CD14-positive monocyte (primary cell): ENCODE results near the gene SLC17A6. TPM values are rescaled to one million over a fixed set of nuclear protein-coding genes. Genes with fewer than 3 reads are reported as not detected.
A peak's percentile ranks its signal among the peaks of the same experiment; 100 is the strongest.

Source experiments
- DNase-seq, 3 donors: peaks; one replicate each; pipeline ENCODE4 v3.0.0-alpha.2; 2011 to 2022
- H2AFZ ChIP-seq: 2 replicates; pipeline ENCODE4 v1.6.0; 2012; ENCODE audit warnings: mild to moderate bottlenecking, low read depth, low read length, inconsistent platforms; ENCODE audit not compliant: insufficient read depth, poor library complexity, severe bottlenecking
- H3K27ac ChIP-seq, 2 donors: 1 replicate in 1 of 2; 2 replicates in 1 of 2; pipeline ENCODE4 v1.5.1; 2012 to 2013; ENCODE audit warnings: low read length in 2 of 2, control low read depth in 1 of 2, inconsistent platforms in 1 of 2, low read depth in 1 of 2, mild to moderate bottlenecking in 1 of 2
- H3K27me3 ChIP-seq, 2 donors: one replicate each; pipeline versions ENCODE4 v1.6.0 to v1.6.1; 2011 to 2013; ENCODE audit warnings: low read length in 2 of 2; ENCODE audit not compliant: control insufficient read depth in 2 of 2, insufficient read depth in 2 of 2
- H3K36me3 ChIP-seq, 2 donors: replicated peaks in 1 of 2; 1 replicate in 1 of 2; 2 replicates in 1 of 2; pipeline versions ENCODE4 v1.5.1 to v1.6.1; 2012 to 2013; ENCODE audit warnings: low read length in 2 of 2, control low read depth in 1 of 2, inconsistent platforms in 1 of 2, mild to moderate bottlenecking in 1 of 2; ENCODE audit not compliant: insufficient read depth in 2 of 2, control insufficient read depth in 1 of 2
- H3K4me1 ChIP-seq, 2 donors: 1 replicate in 1 of 2; 2 replicates in 1 of 2; pipeline versions ENCODE4 v1.5.1 to v1.6.1; 2012 to 2013; ENCODE audit warnings: low read length in 2 of 2, control low read depth in 1 of 2, inconsistent platforms in 1 of 2, mild to moderate bottlenecking in 1 of 2, moderate library complexity in 1 of 2; ENCODE audit not compliant: insufficient read depth in 2 of 2, control insufficient read depth in 1 of 2
- H3K4me2 ChIP-seq: replicated peaks from 2 replicates; pipeline ENCODE3; 2012; ENCODE audit warnings: low read length, moderate library complexity, mild to moderate bottlenecking; ENCODE audit not compliant: poor library complexity, severe bottlenecking; ENCODE audit errors: extremely low read depth
- H3K4me3 ChIP-seq, 3 experiments: fragments of 200-600 bp in 1 of 3; sonication (generic) in 1 of 3; replicated peaks in 1 of 3; 1 replicate in 2 of 3; 2 replicates in 1 of 3; pipeline ENCODE4 v1.5.1; 2011 to 2013; ENCODE audit warnings: low read length in 3 of 3, mild to moderate bottlenecking in 3 of 3, control low read depth in 2 of 3, low read depth in 2 of 3, inconsistent platforms in 1 of 3, moderate library complexity in 1 of 3
- H3K79me2 ChIP-seq: 2 replicates; pipeline ENCODE4 v1.6.0; 2012; ENCODE audit warnings: mild to moderate bottlenecking, control low read depth, inconsistent platforms, low read length, moderate library complexity; ENCODE audit not compliant: insufficient read depth
- H3K9ac ChIP-seq: 2 replicates; pipeline ENCODE4 v1.6.0; 2017; ENCODE audit warnings: low read length, mild to moderate bottlenecking; ENCODE audit not compliant: insufficient read depth, poor library complexity, severe bottlenecking
- H3K9me3 ChIP-seq, 2 donors: replicated peaks in 1 of 2; 1 replicate in 1 of 2; 2 replicates in 1 of 2; pipeline versions ENCODE4 v1.5.1 to v1.6.1; 2012 to 2013; ENCODE audit warnings: low read length in 2 of 2, control low read depth in 1 of 2; ENCODE audit not compliant: control insufficient read depth in 1 of 2, insufficient read depth in 1 of 2
- H4K20me1 ChIP-seq: 2 replicates; pipeline ENCODE4 v1.6.0; 2012; ENCODE audit warnings: mild to moderate bottlenecking, low read length, control low read depth, moderate library complexity; ENCODE audit not compliant: insufficient read depth
- H3K27ac Mint-ChIP-seq, 7 donors: one replicate each; pipeline ENCODE4 v1.8.0; 2020; ENCODE audit warnings: mild to moderate bottlenecking in 7 of 7, mixed read lengths in 7 of 7, moderate library complexity in 6 of 7, inconsistent platforms in 2 of 7
- H3K27me3 Mint-ChIP-seq, 3 donors: one replicate each; pipeline ENCODE4 v1.8.0; 2021 to 2022; ENCODE audit warnings: low read depth in 3 of 3, mild to moderate bottlenecking in 3 of 3, mixed read lengths in 3 of 3, moderate library complexity in 3 of 3, inconsistent platforms in 1 of 3
- H3K36me3 Mint-ChIP-seq, 2 donors: one replicate each; pipeline ENCODE4 v1.8.0; 2020; ENCODE audit warnings: mixed read lengths in 2 of 2, inconsistent platforms in 1 of 2, mild to moderate bottlenecking in 1 of 2
- H3K4me1 Mint-ChIP-seq: one replicate; pipeline ENCODE4 v1.8.0; 2020; ENCODE audit warnings: mild to moderate bottlenecking, mixed read lengths
- H3K4me3 Mint-ChIP-seq, 2 donors: one replicate each; pipeline ENCODE4 v1.8.0; 2020; ENCODE audit warnings: mild to moderate bottlenecking in 2 of 2, mixed read lengths in 2 of 2, moderate library complexity in 1 of 2
- H3K9me3 Mint-ChIP-seq, 7 donors: one replicate each; pipeline ENCODE4 v1.8.0; 2020 to 2022; ENCODE audit warnings: mixed read lengths in 7 of 7, mild to moderate bottlenecking in 6 of 7, moderate library complexity in 6 of 7, inconsistent platforms in 2 of 7
- WGBS: methylation state at CpG from one replicate; pipeline ENCODE4 v1.1.5; 2013; ENCODE audit warnings: missing lambda C conversion rate; ENCODE audit not compliant: insufficient coverage; 5-methylcytosine and 5-hydroxymethylcytosine counted together
- intact Hi-C, 2 donors: fragments of 100-400 bp; cut with micrococcal nuclease; formaldehyde crosslinking; loops; one replicate each; pipeline versions ENCODE4 v1.15.0 to v1.15.1; 2023
- polyA plus RNA-seq, 3 donors: library from polyadenylated mRNA; depleted of rRNA in 1 of 3; unstranded in 2 of 3; stranded (reverse) in 1 of 3; fragments of 300-500 nt in 2 of 3; fragments of >200 nt in 1 of 3; fragmentation: Illumina TruSeq in 2 of 3; gene quantifications; 1 replicate in 2 of 3; 2 replicates in 1 of 3; pipeline ENCODE4 v1.2.3, GENCODE V29; 2012 to 2021
- TF ChIP-seq, protein P1 (sequence below): fragments of 200-600 bp; IDR thresholded peaks from one replicate; pipeline ENCODE4 v1.8.0; 2022; ENCODE audit warnings: antibody characterized with exemption, mild to moderate bottlenecking

SLC17A6 gene
- polyA plus RNA-seq, 3 donors = not detected

DNA sequence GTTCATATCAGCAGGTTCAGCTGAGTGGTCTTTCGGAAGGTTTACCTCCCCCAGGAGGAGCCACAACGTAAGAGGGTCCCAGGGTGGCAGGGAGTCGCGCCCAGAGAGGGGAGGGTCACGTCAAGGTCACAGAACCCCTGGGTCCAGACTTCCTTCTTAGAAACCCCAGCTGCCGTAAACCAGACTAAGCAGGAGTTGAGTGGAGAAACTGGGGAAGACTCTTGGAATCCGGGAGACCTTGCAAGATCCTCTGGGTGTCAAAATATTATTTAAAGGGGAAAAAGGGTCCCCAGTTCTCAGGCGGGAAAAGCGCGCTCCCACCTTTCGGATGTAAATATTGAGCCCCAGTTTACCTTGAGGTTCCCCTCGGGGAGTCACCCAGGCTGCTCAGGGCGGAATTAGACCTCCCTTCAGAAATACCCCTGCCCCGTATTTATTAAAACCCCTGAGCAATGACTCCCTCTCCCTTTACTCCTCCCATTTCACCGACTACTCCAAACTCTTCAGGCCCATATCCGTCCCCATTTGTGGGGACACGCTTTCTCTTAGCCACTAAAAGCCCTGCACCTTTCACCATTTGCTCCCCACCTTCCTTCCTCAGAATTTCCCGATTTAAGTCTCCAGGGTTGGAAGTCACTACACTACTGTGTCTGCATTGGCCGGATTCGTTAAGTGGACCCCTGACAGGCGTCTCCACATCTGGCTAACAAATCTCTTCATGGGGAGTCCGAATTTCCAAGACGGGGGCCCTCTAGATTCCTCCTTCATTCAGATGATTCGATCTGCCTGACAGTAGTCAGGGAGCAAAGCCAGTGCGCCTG lies 4.2 kb downstream of the SLC17A6 start:
- no peaks in the 10 kb centered on the region for H4K20me1 ChIP-seq
- no peaks in the 10 kb centered on the region for H3K4me1 Mint-ChIP-seq
- no peak overlapping the region for H3K9ac ChIP-seq
- no peaks in the 10 kb centered on the region for H3K4me1 ChIP-seq
- peak overlapping the region in 1 of 2 donors; percentile 74 for H3K4me3 Mint-ChIP-seq
- H3K27me3 ChIP-seq = peaks cover 70 to 81% of the 10 kb centered on the region in 2 donors
- H3K36me3 ChIP-seq = no peaks in the 10 kb centered on the region
- no peak overlapping the region for H2AFZ ChIP-seq
- intact Hi-C loops = no loop called here
- no peak overlapping the region for H3K27ac Mint-ChIP-seq
- TF ChIP-seq, protein P1, sequence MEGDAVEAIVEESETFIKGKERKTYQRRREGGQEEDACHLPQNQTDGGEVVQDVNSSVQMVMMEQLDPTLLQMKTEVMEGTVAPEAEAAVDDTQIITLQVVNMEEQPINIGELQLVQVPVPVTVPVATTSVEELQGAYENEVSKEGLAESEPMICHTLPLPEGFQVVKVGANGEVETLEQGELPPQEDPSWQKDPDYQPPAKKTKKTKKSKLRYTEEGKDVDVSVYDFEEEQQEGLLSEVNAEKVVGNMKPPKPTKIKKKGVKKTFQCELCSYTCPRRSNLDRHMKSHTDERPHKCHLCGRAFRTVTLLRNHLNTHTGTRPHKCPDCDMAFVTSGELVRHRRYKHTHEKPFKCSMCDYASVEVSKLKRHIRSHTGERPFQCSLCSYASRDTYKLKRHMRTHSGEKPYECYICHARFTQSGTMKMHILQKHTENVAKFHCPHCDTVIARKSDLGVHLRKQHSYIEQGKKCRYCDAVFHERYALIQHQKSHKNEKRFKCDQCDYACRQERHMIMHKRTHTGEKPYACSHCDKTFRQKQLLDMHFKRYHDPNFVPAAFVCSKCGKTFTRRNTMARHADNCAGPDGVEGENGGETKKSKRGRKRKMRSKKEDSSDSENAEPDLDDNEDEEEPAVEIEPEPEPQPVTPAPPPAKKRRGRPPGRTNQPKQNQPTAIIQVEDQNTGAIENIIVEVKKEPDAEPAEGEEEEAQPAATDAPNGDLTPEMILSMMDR = no peak
- 8% methylated on average over 20 of the region's 25 CpGs for WGBS
- H3K4me3 ChIP-seq = no peak overlapping the region
- peaks cover 12 to 30% of the 10 kb centered on the region in 2 donors for H3K9me3 ChIP-seq
- H3K27me3 Mint-ChIP-seq = peaks cover 76 to 79% (median 79%) of the 10 kb centered on the region in 3 donors
- peaks cover 3 to 9% of the 10 kb centered on the region in 2 donors for H3K36me3 Mint-ChIP-seq
- H3K79me2 ChIP-seq = no peaks in the 10 kb centered on the region
- no peak overlapping the region for H3K4me2 ChIP-seq
- peaks cover 0 to 37% (median 19%) of the 10 kb centered on the region in 7 donors for H3K9me3 Mint-ChIP-seq
- DNase-seq = no peak
- H3K27ac ChIP-seq = no peak overlapping the region

DNA sequence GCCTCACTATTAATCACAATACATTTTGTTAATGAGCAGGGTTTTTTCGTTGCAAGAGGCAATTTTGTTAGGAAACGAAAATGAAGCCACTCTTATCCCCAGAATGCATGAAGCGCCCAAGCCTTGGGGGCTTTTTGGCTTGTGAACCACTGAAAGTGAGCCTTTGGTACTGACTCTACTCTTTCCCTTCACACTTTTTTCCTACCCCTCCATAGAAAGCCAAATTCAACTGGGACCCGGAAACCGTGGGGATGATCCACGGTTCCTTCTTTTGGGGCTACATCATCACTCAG lies 4.8 kb downstream of the SLC17A6 start:
- H3K27me3 ChIP-seq = peaks cover 65 to 76% of the 10 kb centered on the region in 2 donors
- H3K4me1 ChIP-seq = no peaks in the 10 kb centered on the region
- no peak overlapping the region for H2AFZ ChIP-seq
- no peaks in the 10 kb centered on the region for H4K20me1 ChIP-seq
- H3K27ac Mint-ChIP-seq = no peak overlapping the region
- no peak overlapping the region for H3K4me3 ChIP-seq
- no peak for DNase-seq
- TF ChIP-seq, protein P1 = no peak
- peak overlapping the region in 1 of 2 donors; percentile 74 for H3K4me3 Mint-ChIP-seq
- peaks cover 71 to 76% (median 73%) of the 10 kb centered on the region in 3 donors for H3K27me3 Mint-ChIP-seq
- peaks cover 0 to 32% (median 19%) of the 10 kb centered on the region in 7 donors for H3K9me3 Mint-ChIP-seq
- intact Hi-C loops = no loop called here
- H3K4me1 Mint-ChIP-seq = no peaks in the 10 kb centered on the region
- no peak overlapping the region for H3K9ac ChIP-seq
- H3K4me2 ChIP-seq = no peak overlapping the region
- no peaks in the 10 kb centered on the region for H3K79me2 ChIP-seq
- H3K27ac ChIP-seq = no peak overlapping the region
- H3K36me3 Mint-ChIP-seq = peaks cover 3 to 9% of the 10 kb centered on the region in 2 donors
- H3K36me3 ChIP-seq = no peaks in the 10 kb centered on the region
- 4% methylated on average over 4 of the region's 6 CpGs for WGBS
- peaks cover 12 to 30% of the 10 kb centered on the region in 2 donors for H3K9me3 ChIP-seq
